ENCODE results near the gene SGMS2.

Gene SGMS2

DNA sequence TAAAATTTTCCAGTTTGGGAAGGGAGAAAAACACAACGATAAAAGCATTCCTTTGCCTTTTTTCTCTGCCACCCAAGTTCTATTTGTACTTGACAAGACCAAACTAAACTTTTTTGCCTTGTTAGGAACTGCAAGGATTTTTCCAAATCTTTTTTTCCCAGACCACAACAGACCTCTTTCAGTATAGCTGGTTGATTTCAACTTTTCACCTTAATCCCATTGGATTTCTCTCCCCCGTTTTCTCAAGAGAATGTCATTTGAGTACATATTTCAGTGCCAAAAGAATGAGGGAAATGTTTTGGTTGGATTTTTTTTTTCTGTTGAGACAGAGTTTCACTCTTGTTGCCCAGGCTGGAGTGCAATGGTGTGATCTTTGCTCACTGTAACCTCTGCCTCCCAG is 18.5 kb upstream of the SGMS2 start:
- no peak overlapping the region for H3K4me3 ChIP-seq (ENCODE audit: low read length)
- H3K9ac ChIP-seq (ENCODE audit: low read depth, low read length) = no peak overlapping the region
- no peaks in the 10 kb centered on the region for H3K4me1 ChIP-seq (ENCODE audit: insufficient read depth, low read length)
- no peaks in the 10 kb centered on the region for H3K27me3 ChIP-seq (ENCODE audit: insufficient read depth, low read length)
- H3K36me3 ChIP-seq (ENCODE audit: insufficient read depth, low read depth, low read length) = no peaks in the 10 kb centered on the region
- H3K27ac ChIP-seq (ENCODE audit: low read length) = no peak overlapping the region
- no peaks in the 10 kb centered on the region for H3K9me3 ChIP-seq (ENCODE audit: insufficient read depth, low read depth, low read length)

DNA sequence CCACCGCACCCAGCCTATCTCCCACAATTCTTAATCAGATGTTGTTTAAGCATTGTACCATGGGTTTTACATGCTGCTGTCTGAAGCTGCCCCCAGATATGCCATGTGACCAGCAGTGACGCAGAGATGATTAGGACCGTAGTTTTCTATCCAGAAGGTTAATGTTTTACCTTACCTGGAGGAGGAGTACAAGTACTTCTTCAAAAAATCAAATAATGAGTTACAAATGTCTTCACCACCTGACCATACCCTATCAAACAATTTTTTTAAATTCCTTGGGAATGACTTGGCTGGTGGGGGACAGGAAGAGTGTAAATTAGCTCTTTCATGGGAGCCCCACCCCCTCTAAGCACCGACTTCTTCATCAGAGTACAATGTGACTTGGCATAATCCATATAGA is 16.2 kb upstream of the SGMS2 start:
- no peak overlapping the region for H3K4me3 ChIP-seq (ENCODE audit: low read length)
- H3K9me3 ChIP-seq (ENCODE audit: insufficient read depth, low read depth, low read length) = no peaks in the 10 kb centered on the region
- no peak overlapping the region for H3K27ac ChIP-seq (ENCODE audit: low read length)
- H3K27me3 ChIP-seq (ENCODE audit: insufficient read depth, low read length) = no peaks in the 10 kb centered on the region
- no peaks in the 10 kb centered on the region for H3K36me3 ChIP-seq (ENCODE audit: insufficient read depth, low read depth, low read length)
- H3K9ac ChIP-seq (ENCODE audit: low read depth, low read length) = no peak overlapping the region
- no peaks in the 10 kb centered on the region for H3K4me1 ChIP-seq (ENCODE audit: insufficient read depth, low read length)

DNA sequence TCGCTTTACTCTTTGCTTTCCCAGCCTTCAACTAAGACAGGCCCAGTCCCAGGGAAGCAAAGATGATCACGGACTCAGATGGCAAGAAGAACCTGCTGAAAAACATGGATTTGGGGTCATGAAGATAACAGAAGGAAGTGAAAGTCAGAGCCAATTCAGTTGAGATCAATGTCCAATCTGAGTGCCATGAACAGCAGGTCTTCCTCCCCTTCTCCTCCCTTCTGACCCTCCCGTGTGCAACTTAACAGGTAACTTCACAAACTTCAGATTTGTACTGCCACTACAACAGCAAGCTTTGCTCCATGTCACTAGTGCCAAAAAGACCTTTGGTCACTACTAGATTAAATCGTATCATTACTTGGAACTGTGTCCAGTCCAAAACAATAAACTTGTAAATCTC is 15.5 kb upstream of the SGMS2 start:
- H3K9me3 ChIP-seq (ENCODE audit: insufficient read depth, low read depth, low read length) = no peaks in the 10 kb centered on the region
- H3K27me3 ChIP-seq (ENCODE audit: insufficient read depth, low read length) = no peaks in the 10 kb centered on the region
- no peaks in the 10 kb centered on the region for H3K4me1 ChIP-seq (ENCODE audit: insufficient read depth, low read length)
- no peak overlapping the region for H3K9ac ChIP-seq (ENCODE audit: low read depth, low read length)
- no peaks in the 10 kb centered on the region for H3K36me3 ChIP-seq (ENCODE audit: insufficient read depth, low read depth, low read length)
- no peak overlapping the region for H3K27ac ChIP-seq (ENCODE audit: low read length)
- H3K4me3 ChIP-seq (ENCODE audit: low read length) = no peak overlapping the region

DNA sequence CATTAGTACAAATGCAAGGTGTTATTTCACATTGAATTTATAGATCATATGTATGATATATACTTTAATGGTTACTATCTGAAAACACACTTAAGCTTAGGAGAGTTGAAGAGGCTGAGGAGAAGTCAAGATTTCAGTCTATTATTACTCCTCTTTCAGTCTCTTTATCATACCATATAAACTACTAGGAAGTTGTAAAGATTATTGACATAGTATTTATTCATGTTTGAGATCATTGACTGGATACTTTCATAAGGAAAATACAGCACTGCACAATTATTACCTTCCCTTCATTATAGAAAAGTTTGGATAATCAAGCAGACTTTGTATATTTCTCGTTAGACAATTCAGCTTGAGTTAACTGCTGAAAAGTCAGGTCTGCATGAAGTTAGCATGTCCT is 10.0 kb upstream of the SGMS2 start:
- H3K4me3 ChIP-seq (ENCODE audit: low read length) = no peak overlapping the region
- no peak overlapping the region for H3K9ac ChIP-seq (ENCODE audit: low read depth, low read length)
- peaks cover 19% of the 10 kb centered on the region for H3K27me3 ChIP-seq (ENCODE audit: insufficient read depth, low read length)
- H3K36me3 ChIP-seq (ENCODE audit: insufficient read depth, low read depth, low read length) = no peaks in the 10 kb centered on the region
- no peaks in the 10 kb centered on the region for H3K4me1 ChIP-seq (ENCODE audit: insufficient read depth, low read length)
- H3K27ac ChIP-seq (ENCODE audit: low read length) = no peak overlapping the region
- H3K9me3 ChIP-seq (ENCODE audit: insufficient read depth, low read depth, low read length) = no peaks in the 10 kb centered on the region

DNA sequence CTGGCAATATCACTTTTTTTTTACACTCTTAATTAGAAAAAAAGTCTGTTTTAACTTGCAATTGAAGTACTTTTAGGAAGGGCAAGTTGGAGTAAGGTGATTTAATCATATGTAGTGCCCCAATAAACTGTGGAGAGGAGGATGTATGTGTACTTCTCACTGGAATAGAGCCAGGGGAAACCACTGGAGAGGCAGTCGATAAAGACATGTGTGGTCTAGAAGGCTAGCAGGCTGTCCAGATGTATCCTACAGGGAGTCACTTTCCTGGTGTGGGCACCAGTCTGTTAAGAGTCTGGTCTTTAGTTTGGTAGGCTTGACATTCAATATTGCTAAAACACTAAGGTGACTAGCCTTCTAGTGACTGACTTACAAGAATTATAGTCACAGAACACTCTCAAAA is 9.6 kb upstream of the SGMS2 start:
- H3K9ac ChIP-seq (ENCODE audit: low read depth, low read length) = no peak overlapping the region
- H3K4me3 ChIP-seq (ENCODE audit: low read length) = no peak overlapping the region
- H3K36me3 ChIP-seq (ENCODE audit: insufficient read depth, low read depth, low read length) = no peaks in the 10 kb centered on the region
- no peaks in the 10 kb centered on the region for H3K9me3 ChIP-seq (ENCODE audit: insufficient read depth, low read depth, low read length)
- H3K4me1 ChIP-seq (ENCODE audit: insufficient read depth, low read length) = no peaks in the 10 kb centered on the region
- no peak overlapping the region for H3K27ac ChIP-seq (ENCODE audit: low read length)
- peaks cover 23% of the 10 kb centered on the region for H3K27me3 ChIP-seq (ENCODE audit: insufficient read depth, low read length)

DNA sequence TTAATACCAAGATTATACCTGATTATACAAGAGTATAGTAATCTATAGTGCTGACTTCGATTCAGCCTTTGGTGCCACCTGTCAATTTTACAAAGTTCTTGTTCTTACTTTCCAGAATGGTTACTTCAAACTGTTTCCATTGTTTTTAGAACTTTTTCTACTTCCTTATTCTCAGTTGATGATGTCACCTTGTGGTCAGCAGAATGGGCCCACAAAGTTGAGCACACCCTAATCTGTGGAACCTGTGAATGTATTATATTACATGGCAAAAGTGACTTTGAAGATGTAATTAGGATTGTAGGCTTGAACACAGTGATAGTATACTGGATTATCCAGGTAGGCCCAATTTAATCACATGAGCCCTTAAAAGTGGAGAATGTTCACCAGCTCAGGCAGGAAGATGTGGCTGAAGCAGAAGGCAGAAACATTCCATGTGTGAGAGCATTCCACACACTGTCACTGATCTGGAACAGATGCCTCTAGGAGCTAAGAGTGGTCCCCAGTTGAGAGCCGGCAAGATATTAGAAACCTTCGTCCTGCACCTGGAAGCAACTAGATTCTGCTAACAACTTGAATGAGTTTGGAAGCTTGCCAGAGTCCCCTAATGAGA is 6.3 kb upstream of the SGMS2 start:
- H3K4me3 ChIP-seq (ENCODE audit: low read length) = no peak overlapping the region
- no peaks in the 10 kb centered on the region for H3K36me3 ChIP-seq (ENCODE audit: insufficient read depth, low read depth, low read length)
- no peaks in the 10 kb centered on the region for H3K9me3 ChIP-seq (ENCODE audit: insufficient read depth, low read depth, low read length)
- H3K9ac ChIP-seq (ENCODE audit: low read depth, low read length) = no peak overlapping the region
- H3K27me3 ChIP-seq (ENCODE audit: insufficient read depth, low read length) = peaks cover 55% of the 10 kb centered on the region
- no peak overlapping the region for H3K27ac ChIP-seq (ENCODE audit: low read length)
- no peaks in the 10 kb centered on the region for H3K4me1 ChIP-seq (ENCODE audit: insufficient read depth, low read length)

DNA sequence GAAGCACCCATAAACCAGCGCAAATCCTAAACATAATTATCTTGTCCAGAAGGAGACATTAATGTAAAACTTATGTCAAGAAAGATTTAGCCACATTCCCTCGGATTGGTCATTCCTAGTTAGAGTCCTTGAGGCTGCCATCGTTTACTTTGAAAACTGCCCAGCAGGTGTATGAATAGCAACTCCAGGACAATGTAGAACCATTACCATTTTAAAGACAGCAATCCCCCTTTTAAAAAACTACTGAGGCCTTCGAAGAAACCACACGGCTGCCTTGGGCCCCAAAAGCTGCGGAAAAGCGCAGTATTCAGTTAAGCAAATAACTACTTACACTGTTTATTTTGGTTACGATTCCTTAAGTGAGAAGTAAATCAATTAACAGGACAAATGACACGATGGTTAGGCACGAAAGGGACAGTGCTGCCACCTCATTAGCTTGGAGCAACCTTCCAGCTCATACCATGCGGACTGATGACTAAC is 822 bp upstream of the SGMS2 start:
- H3K9me3 ChIP-seq (ENCODE audit: insufficient read depth, low read depth, low read length) = no peaks in the 10 kb centered on the region
- H3K4me1 ChIP-seq (ENCODE audit: insufficient read depth, low read length) = no peaks in the 10 kb centered on the region
- peaks cover 100% of the 10 kb centered on the region for H3K27me3 ChIP-seq (ENCODE audit: insufficient read depth, low read length)
- peak overlapping the region; percentile 74 for H3K4me3 ChIP-seq (ENCODE audit: low read length)
- peak overlapping the region; percentile 17; the same call in 1 of the 2 replicates for H3K9ac ChIP-seq (ENCODE audit: low read depth, low read length)
- H3K27ac ChIP-seq (ENCODE audit: low read length) = no peak overlapping the region
- no peaks in the 10 kb centered on the region for H3K36me3 ChIP-seq (ENCODE audit: insufficient read depth, low read depth, low read length)

DNA sequence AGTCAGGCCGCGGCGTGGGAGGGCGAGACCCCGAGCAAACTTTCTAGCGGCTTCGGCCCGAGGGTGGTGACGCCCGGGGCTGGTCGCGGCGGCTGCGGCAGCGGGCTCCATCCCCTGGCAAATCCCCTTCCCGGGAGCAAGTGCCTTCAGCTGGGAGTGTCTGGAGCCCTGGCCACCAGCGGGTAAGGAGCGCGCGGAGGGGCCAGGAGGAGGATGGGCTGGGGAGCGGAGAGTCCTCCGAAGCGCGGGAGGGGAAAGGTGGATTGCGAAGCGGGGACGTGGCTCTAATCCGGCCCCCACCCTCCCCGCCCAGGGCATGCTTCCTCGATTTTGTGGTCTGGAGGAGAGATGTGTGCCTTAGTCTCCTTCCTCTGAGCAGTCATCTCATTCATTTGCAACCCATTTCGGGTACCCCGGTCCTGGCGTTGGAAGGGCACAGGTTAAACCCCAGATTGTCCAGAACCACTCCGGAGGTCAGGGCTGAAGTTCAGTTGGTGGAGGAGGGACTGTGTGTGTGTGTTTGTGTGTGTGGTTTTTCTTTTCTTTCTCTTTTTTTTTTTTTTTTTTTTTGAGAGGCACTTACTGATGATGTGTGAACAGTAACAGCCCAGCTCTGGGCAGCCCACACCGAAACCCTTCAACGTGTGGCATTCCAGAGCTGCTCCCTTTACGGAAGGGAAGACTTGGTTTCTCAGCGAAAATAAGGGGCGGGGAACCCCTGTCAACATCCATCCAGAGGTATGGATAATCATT is 516 bp downstream of the SGMS2 start:
- Histone ChIP-seq H3K27ac (ENCODE audit: low read length) (no peak overlapping the region), H3K9me3 (ENCODE audit: insufficient read depth, low read depth, low read length) (no peaks in the 10 kb centered on the region), H3K4me3 (ENCODE audit: low read length) (peak overlapping the region; percentile 74), H3K27me3 (ENCODE audit: insufficient read depth, low read length) (peaks cover 88% of the 10 kb centered on the region), H3K9ac (ENCODE audit: low read depth, low read length) (no peak overlapping the region), H3K36me3 (ENCODE audit: insufficient read depth, low read depth, low read length) (no peaks in the 10 kb centered on the region), H3K4me1 (ENCODE audit: insufficient read depth, low read length) (no peaks in the 10 kb centered on the region)

DNA sequence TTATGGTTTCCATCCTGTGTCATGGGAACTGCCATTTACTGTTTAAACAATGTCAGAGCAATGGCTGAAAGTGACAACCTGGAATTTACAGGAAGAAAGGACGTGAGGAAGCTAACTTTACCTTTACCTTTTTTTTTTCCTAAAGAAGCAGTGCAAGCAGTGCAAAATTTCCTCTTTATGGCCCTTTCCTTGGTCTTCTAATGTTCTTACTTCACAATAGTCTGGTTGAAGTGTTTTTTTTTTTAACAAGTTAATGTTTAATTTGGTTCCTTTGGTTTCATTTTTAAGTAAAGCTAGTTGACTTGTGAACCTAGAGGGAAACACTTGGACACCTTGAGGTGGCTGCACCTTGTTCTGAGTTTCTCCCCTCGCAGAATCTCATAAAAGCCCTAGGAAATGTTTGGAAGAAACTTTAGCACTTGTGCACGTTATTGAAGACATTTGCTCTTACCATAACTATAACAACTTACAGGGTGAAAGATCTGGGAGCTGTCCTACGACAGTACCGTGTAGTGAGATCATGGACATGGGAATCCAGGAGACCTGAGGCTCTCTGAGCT is 1.8 kb downstream of the SGMS2 start:
- Histone ChIP-seq H3K9me3 (ENCODE audit: insufficient read depth, low read depth, low read length) (no peaks in the 10 kb centered on the region), H3K27me3 (ENCODE audit: insufficient read depth, low read length) (peaks cover 81% of the 10 kb centered on the region), H3K4me3 (ENCODE audit: low read length) (no peak overlapping the region), H3K36me3 (ENCODE audit: insufficient read depth, low read depth, low read length) (no peaks in the 10 kb centered on the region), H3K9ac (ENCODE audit: low read depth, low read length) (no peak overlapping the region), H3K4me1 (ENCODE audit: insufficient read depth, low read length) (no peaks in the 10 kb centered on the region), H3K27ac (ENCODE audit: low read length) (no peak overlapping the region)

DNA sequence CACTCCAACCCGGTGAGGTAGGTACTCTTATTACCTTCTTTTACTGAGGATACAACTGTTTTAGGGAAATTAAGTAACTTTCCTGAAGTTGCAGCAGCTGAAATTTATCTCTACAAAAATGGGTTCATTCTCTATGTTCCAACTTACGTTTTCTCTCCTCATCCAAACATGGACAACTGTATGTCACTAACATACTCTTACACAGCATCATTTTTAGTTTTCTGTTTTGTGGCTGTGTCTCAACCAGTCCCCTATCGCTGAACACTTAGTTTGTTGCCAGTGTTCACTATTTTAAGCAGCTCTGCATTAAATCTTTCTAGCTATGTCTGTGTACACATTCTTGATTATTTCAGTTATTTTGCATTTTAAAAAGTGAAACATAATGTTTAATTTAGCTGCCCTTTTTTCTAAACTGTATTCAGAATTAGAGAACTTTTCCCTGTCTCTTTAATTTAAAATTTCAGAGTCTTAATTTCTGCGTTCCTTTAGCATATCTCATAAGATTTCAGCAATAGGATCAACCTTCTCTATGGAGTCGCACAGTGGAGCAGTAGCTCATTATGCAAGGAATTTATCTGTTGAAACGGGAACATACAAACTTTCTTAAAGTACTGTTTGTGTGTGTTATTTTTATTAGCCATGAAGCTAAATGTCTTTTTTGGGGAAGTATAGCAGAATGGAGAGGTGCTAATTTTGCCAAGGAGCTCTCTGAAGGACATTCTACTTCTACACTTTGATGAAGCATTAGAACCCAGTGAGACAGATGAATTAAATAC is 3.8 kb downstream of the SGMS2 start:
- H3K4me3 ChIP-seq (ENCODE audit: low read length) = no peak overlapping the region
- H3K9ac ChIP-seq (ENCODE audit: low read depth, low read length) = no peak overlapping the region
- H3K27me3 ChIP-seq (ENCODE audit: insufficient read depth, low read length) = peaks cover 62% of the 10 kb centered on the region
- H3K27ac ChIP-seq (ENCODE audit: low read length) = no peak overlapping the region
- H3K9me3 ChIP-seq (ENCODE audit: insufficient read depth, low read depth, low read length) = no peaks in the 10 kb centered on the region
- H3K36me3 ChIP-seq (ENCODE audit: insufficient read depth, low read depth, low read length) = no peaks in the 10 kb centered on the region
- H3K4me1 ChIP-seq (ENCODE audit: insufficient read depth, low read length) = peaks cover 9% of the 10 kb centered on the region; the same call in 1 of the 2 replicates

DNA sequence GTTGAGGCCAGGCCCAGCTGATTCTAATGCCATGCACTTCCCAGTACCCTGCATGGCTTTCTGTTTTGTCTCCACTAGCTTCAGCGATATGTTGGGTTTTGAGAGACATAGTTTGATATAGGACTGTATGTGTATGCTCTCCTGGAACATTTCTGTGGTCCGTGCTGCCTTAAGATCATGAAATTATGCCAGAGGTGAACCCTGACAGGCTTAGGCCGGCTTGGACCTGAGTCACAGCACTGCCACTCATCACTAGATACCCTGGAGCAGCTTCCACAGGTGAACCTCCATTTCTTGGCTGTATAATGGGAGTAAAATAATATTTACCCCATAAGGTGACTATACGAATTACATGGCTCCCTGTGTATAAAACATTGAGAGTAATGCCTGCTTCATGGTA is 6.4 kb downstream of the SGMS2 start:
- H3K4me3 ChIP-seq (ENCODE audit: low read length) = no peak overlapping the region
- peaks cover 4% of the 10 kb centered on the region; the same call in 1 of the 2 replicates for H3K9me3 ChIP-seq (ENCODE audit: insufficient read depth, low read depth, low read length)
- no peak overlapping the region for H3K27ac ChIP-seq (ENCODE audit: low read length)
- H3K9ac ChIP-seq (ENCODE audit: low read depth, low read length) = no peak overlapping the region
- peaks cover 9% of the 10 kb centered on the region; the same call in 1 of the 2 replicates for H3K4me1 ChIP-seq (ENCODE audit: insufficient read depth, low read length)
- peaks cover 35% of the 10 kb centered on the region for H3K27me3 ChIP-seq (ENCODE audit: insufficient read depth, low read length)
- no peaks in the 10 kb centered on the region for H3K36me3 ChIP-seq (ENCODE audit: insufficient read depth, low read depth, low read length)
